Caco-2 (cell line): ENCODE results near the gene DYRK1A. TPM values are rescaled to one million over a fixed set of nuclear protein-coding genes. Genes with fewer than 3 reads are reported as not detected.

Source experiments
- BruUV-seq: library from RNA; stranded (reverse); fragments of 400-500 nt; replicated peaks from 2 replicates; lab custom pipeline; 2021; lab: Mats Ljungman, UMichigan
- CTCF ChIA-PET: fragments of 300-600 bp; sonication (Branson Sonifier 250); formaldehyde crosslinking; loops from one replicate; lab custom pipeline; 2022; ENCODE audit warnings: antibody characterized with exemption; lab: Charles Lee
- POLR2A ChIA-PET: fragments of 300-600 bp; sonication (Branson Sonifier 250); formaldehyde crosslinking; loops from one replicate; lab custom pipeline; 2022; ENCODE audit warnings: antibody characterized with exemption; lab: Charles Lee
- DNase-seq, 2 experiments: peaks; one replicate each; pipeline versions ENCODE4 v3.0.0 to v3.0.0-alpha.2; 2020 to 2022
- H3K27me3 ChIP-seq: replicated peaks from 2 replicates; pipeline ENCODE4 v1.6.0; 2011; ENCODE audit warnings: low read length; ENCODE audit not compliant: control insufficient read depth, insufficient read depth
- H3K36me3 ChIP-seq: 2 replicates; pipeline ENCODE4 v1.5.1; 2011; ENCODE audit warnings: low read length; ENCODE audit not compliant: control insufficient read depth, insufficient read depth
- H3K4me1 ChIP-seq: fragments of 250-450 bp; sonication (Bioruptor Pico); 2 replicates; pipeline ENCODE4 v1.5.1; 2020; ENCODE audit warnings: mild to moderate bottlenecking
- H3K4me3 ChIP-seq: 2 replicates; pipeline ENCODE4 v1.5.1; 2011; ENCODE audit warnings: low read depth, mild to moderate bottlenecking, control low read depth, low read length
- H3K9me3 ChIP-seq: fragments of 250-450 bp; sonication (Bioruptor Pico); 2 replicates; pipeline ENCODE4 v1.5.1; 2020; ENCODE audit warnings: mild to moderate bottlenecking, moderate library complexity
- H3K27ac Mint-ChIP-seq: one replicate; pipeline ENCODE4 v1.8.0; 2022; ENCODE audit warnings: mixed read lengths; ENCODE audit not compliant: unreplicated experiment
- H3K27me3 Mint-ChIP-seq: one replicate; pipeline ENCODE4 v1.8.0; 2022; ENCODE audit warnings: mixed read lengths; ENCODE audit not compliant: insufficient read depth, unreplicated experiment
- H3K36me3 Mint-ChIP-seq: one replicate; pipeline ENCODE4 v1.8.0; 2022; ENCODE audit warnings: mild to moderate bottlenecking, mixed read lengths; ENCODE audit not compliant: insufficient read depth, unreplicated experiment
- H3K4me1 Mint-ChIP-seq: one replicate; pipeline ENCODE4 v1.8.0; 2022; ENCODE audit warnings: low read depth, mixed read lengths; ENCODE audit not compliant: unreplicated experiment
- H3K4me3 Mint-ChIP-seq: one replicate; pipeline ENCODE4 v1.8.0; 2022; ENCODE audit warnings: mild to moderate bottlenecking, moderate library complexity, mixed read lengths; ENCODE audit not compliant: unreplicated experiment
- H3K9me3 Mint-ChIP-seq: one replicate; pipeline ENCODE4 v1.8.0; 2022; ENCODE audit warnings: mixed read lengths; ENCODE audit not compliant: unreplicated experiment
- CTCF ChIP-seq, 2 experiments: fragments of 200-600 bp in 1 of 2; IDR thresholded peaks; 1 replicate in 1 of 2; 2 replicates in 1 of 2; pipeline versions ENCODE4 v1.5.1 to v1.8.0; 2011 to 2022; ENCODE audit warnings: antibody characterized with exemption in 1 of 2, control low read depth in 1 of 2, inconsistent platforms in 1 of 2, low read depth in 1 of 2, low read length in 1 of 2, mild to moderate bottlenecking in 1 of 2, moderate library complexity in 1 of 2; ENCODE audit not compliant: insufficient read depth in 1 of 2, severe bottlenecking in 1 of 2, unreplicated experiment in 1 of 2
- intact Hi-C: fragments of 100-400 bp; cut with micrococcal nuclease; formaldehyde crosslinking; loops from one replicate; pipeline ENCODE4 v1.10.0; 2022; ENCODE audit not compliant: unreplicated experiment
- total RNA-seq: library from RNA; stranded (reverse); gene quantifications from 2 replicates; pipeline ENCODE4 v1.2.3, GENCODE V29; 2022

Gene DYRK1A
- total RNA-seq, 1 experiment from 2014 or later = 50.9 TPM

DNA sequence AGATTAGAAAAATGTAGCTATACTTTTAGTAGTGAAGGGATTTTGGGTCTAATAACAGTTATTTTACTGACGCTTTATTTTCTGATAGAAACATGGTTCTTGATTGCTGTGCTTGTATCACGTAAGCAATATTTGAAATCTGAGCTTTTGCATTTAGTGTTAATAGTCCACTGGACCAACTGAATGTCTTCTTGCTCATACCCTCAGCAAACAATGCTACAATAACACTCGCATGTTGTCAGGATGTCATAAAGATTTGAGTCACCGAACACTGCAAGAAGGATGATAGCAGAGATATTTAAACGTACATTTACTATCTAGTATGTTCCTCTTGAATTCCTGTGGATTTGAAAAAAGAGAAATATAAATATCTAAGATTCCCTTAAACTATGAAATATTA lies 7.5 kb downstream of the DYRK1A start:
- no peak for TF ChIP-seq CTCF (IDR thresholded peaks at IDR 0.05; ENCODE audit: insufficient read depth in 1 of 2, low read depth in 1 of 2, low read length in 1 of 2, severe bottlenecking in 1 of 2, unreplicated experiment in 1 of 2)
- H3K27me3 Mint-ChIP-seq = no peaks in the 10 kb centered on the region
- H3K4me3 Mint-ChIP-seq = no peak overlapping the region
- H3K36me3 ChIP-seq = no peaks in the 10 kb centered on the region
- peaks cover 43% of the 10 kb centered on the region for H3K4me1 Mint-ChIP-seq
- peaks cover 31% of the 10 kb centered on the region for H3K4me1 ChIP-seq
- H3K36me3 Mint-ChIP-seq = peaks cover 5% of the 10 kb centered on the region
- no peaks in the 10 kb centered on the region for H3K9me3 ChIP-seq
- H3K27me3 ChIP-seq = no peaks in the 10 kb centered on the region
- intact Hi-C loops = loop anchor here (5.0 kb wide), 1 partner anchor 117 kb away; no protein-coding TSS in a partner anchor
- no peak overlapping the region for H3K27ac Mint-ChIP-seq
- BruUV-seq = no TSS peak
- no peak overlapping the region for H3K4me3 ChIP-seq
- POLR2A ChIA-PET = no interaction called here
- H3K9me3 Mint-ChIP-seq = no peaks in the 10 kb centered on the region
- CTCF ChIA-PET = no interaction called here
- DNase-seq = no peak

DNA sequence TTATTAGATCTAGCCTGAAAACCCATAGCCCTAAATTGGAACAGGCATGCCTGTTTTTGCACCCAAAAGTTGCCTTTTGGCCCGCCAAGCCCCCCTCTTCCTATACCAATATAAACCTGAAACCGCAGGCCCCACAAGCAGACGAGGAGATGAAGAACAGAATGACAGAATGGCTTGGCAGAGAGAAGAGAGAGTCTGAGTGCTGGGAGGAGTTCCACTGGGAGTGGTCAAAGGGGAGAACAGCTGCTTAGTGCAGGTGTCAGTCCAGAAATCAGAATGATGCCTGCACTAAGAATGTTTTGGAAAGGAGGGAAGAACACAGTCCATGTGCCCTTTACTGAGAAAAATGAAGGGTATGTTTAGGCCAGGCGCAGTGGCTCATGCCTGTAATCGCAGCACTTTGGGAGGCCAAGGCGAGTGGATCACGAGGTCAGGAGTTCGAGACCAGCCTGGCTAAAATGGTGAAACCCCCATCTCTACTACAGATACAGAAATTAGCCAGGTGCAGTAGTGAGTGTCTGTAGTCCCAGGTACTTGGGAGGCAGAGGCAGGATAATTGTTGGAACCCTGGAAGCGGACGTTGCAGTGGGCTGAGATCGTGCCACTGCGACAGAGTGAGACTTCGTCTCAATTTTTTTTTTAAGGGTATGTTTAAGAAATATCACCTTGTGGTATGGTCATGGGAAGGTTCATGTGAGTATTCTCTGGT lies 9.4 kb downstream of the DYRK1A start:
- Histone ChIP-seq H3K36me3 (no peaks in the 10 kb centered on the region), H3K4me3 (no peak overlapping the region), H3K27me3 (no peaks in the 10 kb centered on the region), H3K9me3 (no peaks in the 10 kb centered on the region), H3K4me1 (peaks cover 13% of the 10 kb centered on the region; the same call in 1 of the 2 replicates)
- no peak for DNase-seq
- no peak for TF ChIP-seq CTCF (IDR thresholded peaks at IDR 0.05; ENCODE audit: insufficient read depth in 1 of 2, low read depth in 1 of 2, low read length in 1 of 2, severe bottlenecking in 1 of 2, unreplicated experiment in 1 of 2)
- no peaks in the 10 kb centered on the region for H3K9me3 Mint-ChIP-seq
- H3K36me3 Mint-ChIP-seq = peaks cover 5% of the 10 kb centered on the region
- no peaks in the 10 kb centered on the region for H3K27me3 Mint-ChIP-seq
- intact Hi-C loops = no loop called here
- no peak overlapping the region for H3K4me3 Mint-ChIP-seq
- ChIA-PET POLR2A (no interaction called here), CTCF (no interaction called here)
- no TSS peak for BruUV-seq
- peaks cover 47% of the 10 kb centered on the region for H3K4me1 Mint-ChIP-seq
- no peak overlapping the region for H3K27ac Mint-ChIP-seq

DNA sequence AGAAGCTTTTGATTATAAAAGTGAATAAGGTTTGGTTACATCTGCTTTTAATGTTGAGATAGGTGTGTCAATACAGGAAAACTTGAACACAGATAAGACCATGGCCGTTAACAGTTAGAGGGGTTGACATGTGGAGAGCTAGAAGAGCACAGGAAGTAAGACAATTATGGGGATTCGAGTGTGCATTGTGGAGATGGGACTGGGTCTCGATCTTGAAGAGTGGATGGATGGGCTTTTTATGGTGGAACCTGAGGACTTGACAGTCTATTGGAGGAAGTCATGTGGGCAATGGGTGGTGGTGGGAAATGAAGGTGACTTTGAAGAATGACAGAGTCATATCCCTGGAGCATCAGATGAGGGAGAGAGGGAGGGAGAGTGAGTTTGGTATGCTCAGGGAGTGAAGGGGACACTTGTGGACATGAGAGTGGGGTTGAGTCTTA lies 12.1 kb downstream of the DYRK1A start:
- no TSS peak for BruUV-seq
- TF ChIP-seq CTCF (IDR thresholded peaks at IDR 0.05; ENCODE audit: insufficient read depth in 1 of 2, low read depth in 1 of 2, low read length in 1 of 2, severe bottlenecking in 1 of 2, unreplicated experiment in 1 of 2) = no peak
- Histone ChIP-seq H3K4me1 (peaks cover 13% of the 10 kb centered on the region; the same call in 1 of the 2 replicates), H3K36me3 (no peaks in the 10 kb centered on the region), H3K9me3 (no peaks in the 10 kb centered on the region), H3K27me3 (no peaks in the 10 kb centered on the region), H3K4me3 (no peak overlapping the region)
- H3K9me3 Mint-ChIP-seq = no peaks in the 10 kb centered on the region
- intact Hi-C loops = no loop called here
- peaks cover 44% of the 10 kb centered on the region for H3K4me1 Mint-ChIP-seq
- no peaks in the 10 kb centered on the region for H3K27me3 Mint-ChIP-seq
- CTCF ChIA-PET = no interaction called here
- DNase-seq = no peak
- POLR2A ChIA-PET = interaction anchor here (0.5 kb wide), 1 partner anchor 159 kb away, joined by 3 read pairs; no protein-coding TSS in a partner anchor
- no peak overlapping the region for H3K4me3 Mint-ChIP-seq
- peaks cover 5% of the 10 kb centered on the region for H3K36me3 Mint-ChIP-seq
- no peak overlapping the region for H3K27ac Mint-ChIP-seq
